ENCODE measurements around the gene TPBGL. TPM values are rescaled to one million over a fixed set of nuclear protein-coding genes. Genes with fewer than 3 reads are reported as not detected.

TPBGL gene
- total and polyA plus RNA-seq, 2 donors (not counting 3 experiments of a cell fraction or from before 2014, with no cell fraction given), result not detected

GRCh38 chr11:75269896-75270295 lies 29.3 kb downstream of the TPBGL start:
- no peaks in the 10 kb centered on the region for H4K20me1 ChIP-seq (replicated peaks; ENCODE audit: control insufficient read depth, extremely low read depth, insufficient read depth, low read length)
- H3K27me3 ChIP-seq (ENCODE audit: control insufficient read depth in 2 of 2, insufficient read depth in 2 of 2, low read length in 2 of 2), result no peaks in the 10 kb centered on the region
- ChIA-PET CTCF (interaction anchor here (1.1 to 3.2 kb wide), 6 partner anchors 11 to 127 kb away, joined by 3 to 15 read pairs (median 4); no protein-coding TSS in a partner anchor), POLR2A (no interaction called here)
- H3K9me3 ChIP-seq (replicated peaks; ENCODE audit: control insufficient read depth, insufficient read depth, low read length), result no peaks in the 10 kb centered on the region
- H3K9ac ChIP-seq (replicated peaks; ENCODE audit: extremely low read depth, insufficient read depth, low read length), result no peak overlapping the region
- dilution Hi-C loops (cut with MboI; ENCODE audit: extremely low pct_ligation_motif_present, low sequenced_read_pairs) (no loop called here), intact Hi-C loops (cut with micrococcal nuclease) (no loop called here)
- H3K36me3 ChIP-seq (ENCODE audit: control insufficient read depth in 2 of 2, extremely low read depth in 1 of 2, insufficient read depth in 2 of 2, low read length in 2 of 2), result peaks cover 2 to 67% of the 10 kb centered on the region in 2 experiments
- H3K4me1 ChIP-seq (ENCODE audit: control insufficient read depth, extremely low read depth, insufficient read depth, low read length), result no peaks in the 10 kb centered on the region
- no TSS peak for BruUV-seq (replicated peaks)
- DNase-seq (ENCODE audit: low read depth, low spot score), result no peak
- TF ChIP-seq JUN (IDR thresholded peaks at IDR 0.05; ENCODE audit: borderline replicate concordance, insufficient read depth, insufficient read length, low read depth) (no peak), CTCF (IDR thresholded peaks at IDR 0.05; ENCODE audit: extremely low read depth in 1 of 2, insufficient read depth in 1 of 2, low read depth in 1 of 2, low read length in 2 of 2) (no peak), POLR2AphosphoS5 (IDR thresholded peaks at IDR 0.05; ENCODE audit: insufficient read depth, low read depth, low read length) (no peak), GATA2 (IDR thresholded peaks at IDR 0.05; ENCODE audit: insufficient read depth, insufficient read length, low read depth, low read length) (no peak), FOS (IDR thresholded peaks at IDR 0.05; ENCODE audit: borderline replicate concordance, insufficient read depth, low read length) (no peak), POLR2A (IDR thresholded peaks at IDR 0.05; ENCODE audit: low read depth, low read length) (no peak), MYC (IDR thresholded peaks at IDR 0.05; ENCODE audit: low read depth, low read length) (no peak), MAX (IDR thresholded peaks at IDR 0.05; ENCODE audit: insufficient read depth, insufficient read length) (no peak), EZH2 (IDR thresholded peaks at IDR 0.05; ENCODE audit: borderline replicate concordance, low read depth, low read length, severe bottlenecking) (no peak)
- H3K27ac ChIP-seq (ENCODE audit: insufficient read depth, low read depth, low read length), result no peak overlapping the region
- H3K4me3 ChIP-seq (replicated peaks in 1 of 3; ENCODE audit: insufficient read depth in 1 of 3, low read depth in 1 of 3, low read length in 3 of 3), result no peak overlapping the region
- no peak overlapping the region for H3K4me2 ChIP-seq (ENCODE audit: insufficient read depth, low read length)
- no peak overlapping the region for H2AFZ ChIP-seq (ENCODE audit: low read depth, low read length)
- no peak for FAIRE-seq
- no peaks in the 10 kb centered on the region for H3K79me2 ChIP-seq (ENCODE audit: control insufficient read depth, insufficient read depth, low read length)
- no peaks in the 10 kb centered on the region for H3K9me1 ChIP-seq (replicated peaks; ENCODE audit: control insufficient read depth, extremely low read depth, insufficient read depth, low read length)

All from endothelial cell of umbilical vein (primary cell).